Measurements from ENCODE around the gene CAMK1G.

The CAMK1G gene

DNA sequence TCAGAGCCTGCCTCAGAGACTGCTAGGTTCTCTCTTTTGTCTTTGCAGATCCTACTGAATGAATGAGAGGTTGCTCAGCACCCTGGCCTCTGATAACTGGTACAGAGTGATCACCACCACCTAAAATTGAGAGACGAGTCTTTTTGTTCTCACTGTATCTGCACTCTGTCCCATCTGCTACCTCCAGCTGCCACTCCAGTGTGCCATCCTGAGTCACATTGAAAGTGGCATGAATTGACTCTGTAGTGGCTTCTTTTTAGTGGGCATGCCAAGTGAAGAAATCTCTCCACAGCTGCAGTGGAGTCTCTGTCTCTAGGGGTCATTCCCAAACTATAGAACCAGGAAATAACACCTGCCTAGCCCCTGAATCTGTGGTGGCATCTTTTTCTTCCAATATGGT is 14.7 kb downstream of the CAMK1G start:
- ChIA-PET POLR2A (no interaction called here), CTCF (interaction anchor here (1.0 to 2.9 kb wide), 5 partner anchors 13 to 104 kb away, joined by 3 to 9 read pairs (median 6); no protein-coding TSS in a partner anchor)
- H3K27me3 ChIP-seq (replicated peaks in 2 of 5; ENCODE audit: control insufficient read depth in 4 of 5, insufficient read depth in 5 of 5, low read length in 4 of 5): peaks cover 2 to 7% (median 4%) of the 10 kb centered on the region in 5 experiments
- H3K27ac ChIP-seq (ENCODE audit: insufficient read depth in 1 of 2, low read depth in 1 of 2, low read length in 2 of 2, poor library complexity in 1 of 2, severe bottlenecking in 2 of 2): no peak overlapping the region
- no peak overlapping the region for H3K4me3 ChIP-seq (ENCODE audit: control insufficient read depth in 1 of 7, extremely low read depth in 1 of 7, insufficient read depth in 4 of 7, low read depth in 2 of 7, low read length in 6 of 7)
- no peaks in the 10 kb centered on the region for H3K9me3 ChIP-seq (ENCODE audit: control extremely low read depth in 1 of 5, control insufficient read depth in 4 of 5, insufficient read depth in 2 of 5, low read depth in 1 of 5, low read length in 4 of 5)
- H3K4me1 ChIP-seq (ENCODE audit: control extremely low read depth in 1 of 4, control insufficient read depth in 4 of 4, insufficient read depth in 4 of 4, low read length in 3 of 4): no peaks in the 10 kb centered on the region
- DNase-seq: no peak
- no peaks in the 10 kb centered on the region for H3K36me3 ChIP-seq (ENCODE audit: control insufficient read depth in 4 of 4, insufficient read depth in 4 of 4, low read length in 3 of 4)
- 89% methylated on average over 1 of the region's 1 CpG for WGBS (ENCODE audit: insufficient coverage)

- no peak for DNase-seq
- H3K36me3 ChIP-seq (ENCODE audit: control insufficient read depth in 4 of 4, insufficient read depth in 4 of 4, low read length in 3 of 4): no peaks in the 10 kb centered on the region
- POLR2A ChIA-PET: no interaction called here
- H3K27ac ChIP-seq (ENCODE audit: insufficient read depth in 1 of 2, low read depth in 1 of 2, low read length in 2 of 2, poor library complexity in 1 of 2, severe bottlenecking in 2 of 2): no peak overlapping the region
- H3K9me3 ChIP-seq (ENCODE audit: control extremely low read depth in 1 of 5, control insufficient read depth in 4 of 5, insufficient read depth in 2 of 5, low read depth in 1 of 5, low read length in 4 of 5): no peaks in the 10 kb centered on the region
- CTCF ChIA-PET: interaction anchor here (1.5 to 1.7 kb wide), 2 partner anchors 11 to 23 kb away, joined by 6 to 7 read pairs; no protein-coding TSS in a partner anchor
- no peak overlapping the region for H3K4me3 ChIP-seq (ENCODE audit: control insufficient read depth in 1 of 7, extremely low read depth in 1 of 7, insufficient read depth in 4 of 7, low read depth in 2 of 7, low read length in 6 of 7)
- H3K27me3 ChIP-seq (replicated peaks in 2 of 5; ENCODE audit: control insufficient read depth in 4 of 5, insufficient read depth in 5 of 5, low read length in 4 of 5): peaks cover 2 to 11% (median 4%) of the 10 kb centered on the region in 5 experiments
- no peaks in the 10 kb centered on the region for H3K4me1 ChIP-seq (ENCODE audit: control extremely low read depth in 1 of 4, control insufficient read depth in 4 of 4, insufficient read depth in 4 of 4, low read length in 3 of 4)
- 100% methylated on average over 1 of the region's 1 CpG for WGBS (ENCODE audit: insufficient coverage)
These were observed 17.0 kb downstream of the CAMK1G start for GRCh38 chr1:209600541-209600940.

DNA sequence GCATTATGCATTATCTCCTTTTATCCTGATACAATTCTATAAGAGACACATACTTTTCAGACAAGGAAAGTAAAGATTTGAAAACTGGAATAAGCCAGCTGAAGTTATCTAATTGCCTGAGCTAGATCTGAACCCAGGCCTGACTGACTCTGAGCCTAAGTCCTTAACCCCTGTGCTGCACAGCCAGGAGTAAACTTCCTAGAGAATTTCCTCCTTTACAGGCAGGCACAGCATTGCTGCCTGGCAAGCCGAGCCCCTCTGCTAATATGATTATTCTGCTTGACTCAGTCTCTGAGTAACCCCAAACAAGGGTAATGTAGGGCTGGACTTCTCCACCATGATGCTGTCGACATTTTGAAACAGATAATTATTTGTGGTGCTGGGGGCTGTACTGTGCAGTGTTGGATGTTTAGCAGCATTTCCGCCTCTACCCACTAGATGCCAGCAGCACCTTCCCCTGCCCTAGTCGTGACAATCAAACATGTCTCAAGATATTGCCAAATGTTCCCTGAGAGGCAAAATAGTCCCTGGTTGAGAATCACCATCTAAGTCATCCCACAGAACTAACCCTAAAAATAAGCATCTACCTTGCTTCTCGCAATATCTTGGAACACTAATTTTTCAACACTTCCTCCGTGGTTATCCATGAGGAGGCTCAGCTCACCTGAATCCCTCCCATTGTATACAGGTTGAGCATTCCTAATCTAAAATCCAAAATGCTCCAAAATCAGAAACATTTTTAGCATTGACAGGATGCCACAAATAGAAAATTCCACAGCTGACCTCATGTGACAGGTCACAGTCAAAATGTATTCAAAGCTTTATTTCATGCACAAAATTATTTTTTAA is 18.5 kb downstream of the CAMK1G start:
- Histone ChIP-seq H3K4me1 (ENCODE audit: control extremely low read depth in 1 of 4, control insufficient read depth in 4 of 4, insufficient read depth in 4 of 4, low read length in 3 of 4) (no peaks in the 10 kb centered on the region), H3K36me3 (ENCODE audit: control insufficient read depth in 4 of 4, insufficient read depth in 4 of 4, low read length in 3 of 4) (no peaks in the 10 kb centered on the region), H3K9me3 (ENCODE audit: control extremely low read depth in 1 of 5, control insufficient read depth in 4 of 5, insufficient read depth in 2 of 5, low read depth in 1 of 5, low read length in 4 of 5) (no peaks in the 10 kb centered on the region), H3K4me3 (ENCODE audit: control insufficient read depth in 1 of 7, extremely low read depth in 1 of 7, insufficient read depth in 4 of 7, low read depth in 2 of 7, low read length in 6 of 7) (no peak overlapping the region), H3K27me3 (replicated peaks in 2 of 5; ENCODE audit: control insufficient read depth in 4 of 5, insufficient read depth in 5 of 5, low read length in 4 of 5) (peaks cover 2 to 8% (median 4%) of the 10 kb centered on the region in 5 experiments), H3K27ac (ENCODE audit: insufficient read depth in 1 of 2, low read depth in 1 of 2, low read length in 2 of 2, poor library complexity in 1 of 2, severe bottlenecking in 2 of 2) (no peak overlapping the region)
- ChIA-PET CTCF (interaction anchor here (0.8 to 3.1 kb wide), 11 partner anchors 11 to 143 kb away, joined by 3 to 26 read pairs (median 4); no protein-coding TSS in a partner anchor), POLR2A (no interaction called here)
- 29% methylated on average over 3 of the region's 6 CpGs for WGBS (ENCODE audit: insufficient coverage)
- DNase-seq: peak; percentile 50 to 68 (median 67)

- Histone ChIP-seq H3K4me3 (ENCODE audit: control insufficient read depth in 1 of 7, extremely low read depth in 1 of 7, insufficient read depth in 4 of 7, low read depth in 2 of 7, low read length in 6 of 7) (no peak overlapping the region), H3K27me3 (replicated peaks in 2 of 5; ENCODE audit: control insufficient read depth in 4 of 5, insufficient read depth in 5 of 5, low read length in 4 of 5) (peaks cover 2 to 10% (median 4%) of the 10 kb centered on the region in 5 experiments), H3K9me3 (ENCODE audit: control extremely low read depth in 1 of 5, control insufficient read depth in 4 of 5, insufficient read depth in 2 of 5, low read depth in 1 of 5, low read length in 4 of 5) (no peaks in the 10 kb centered on the region), H3K36me3 (ENCODE audit: control insufficient read depth in 4 of 4, insufficient read depth in 4 of 4, low read length in 3 of 4) (no peaks in the 10 kb centered on the region), H3K27ac (ENCODE audit: insufficient read depth in 1 of 2, low read depth in 1 of 2, low read length in 2 of 2, poor library complexity in 1 of 2, severe bottlenecking in 2 of 2) (no peak overlapping the region), H3K4me1 (ENCODE audit: control extremely low read depth in 1 of 4, control insufficient read depth in 4 of 4, insufficient read depth in 4 of 4, low read length in 3 of 4) (no peaks in the 10 kb centered on the region)
- no peak for DNase-seq
- POLR2A ChIA-PET: no interaction called here
- 100% methylated on average over 3 of the region's 5 CpGs for WGBS (ENCODE audit: insufficient coverage)
- CTCF ChIA-PET: interaction anchor here (0.8 to 3.1 kb wide), 4 partner anchors 15 to 88 kb away, joined by 3 to 26 read pairs (median 10); no protein-coding TSS in a partner anchor
These were observed 20.4 kb downstream of the CAMK1G start for GRCh38 chr1:209603877-209604276.

DNA sequence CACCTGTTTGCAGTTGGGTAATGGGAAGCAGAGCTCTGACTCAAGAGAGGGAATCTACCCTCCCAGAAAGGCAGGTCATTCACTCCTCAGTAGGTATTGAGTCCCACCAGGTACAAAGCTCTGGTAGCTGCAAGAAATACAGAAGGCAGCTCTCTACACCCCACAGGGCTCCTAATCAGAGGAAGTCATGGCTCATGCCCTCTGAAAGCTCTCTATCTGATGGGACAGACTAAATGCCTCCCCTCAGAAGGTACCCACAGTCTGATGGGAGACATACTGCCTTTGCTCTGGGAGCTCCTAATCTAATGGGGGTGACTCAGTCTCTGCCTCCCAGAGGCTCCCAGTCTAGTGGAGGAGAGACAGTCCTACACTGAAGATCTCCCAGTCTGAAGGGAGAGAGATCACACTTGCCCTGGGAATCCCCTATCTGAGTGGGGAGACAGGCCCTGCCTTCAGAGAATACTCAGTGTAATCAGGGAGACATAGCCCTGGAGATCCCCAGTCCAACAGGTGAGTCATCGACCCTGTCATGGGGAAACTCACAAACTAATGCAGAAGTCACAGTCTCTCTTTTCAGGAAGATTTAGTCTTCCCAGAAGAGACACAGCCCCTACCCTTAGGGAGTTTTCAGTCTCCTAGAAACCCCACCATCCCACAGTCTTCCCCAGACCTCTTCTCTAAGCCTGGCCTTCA is 23.7 kb downstream of the CAMK1G start:
- 100% methylated on average over 1 of the region's 1 CpG for WGBS (ENCODE audit: insufficient coverage)
- Histone ChIP-seq H3K4me1 (ENCODE audit: control extremely low read depth in 1 of 4, control insufficient read depth in 4 of 4, insufficient read depth in 4 of 4, low read length in 3 of 4) (no peaks in the 10 kb centered on the region), H3K36me3 (ENCODE audit: control insufficient read depth in 4 of 4, insufficient read depth in 4 of 4, low read length in 3 of 4) (no peaks in the 10 kb centered on the region), H3K27ac (ENCODE audit: insufficient read depth in 1 of 2, low read depth in 1 of 2, low read length in 2 of 2, poor library complexity in 1 of 2, severe bottlenecking in 2 of 2) (no peak overlapping the region), H3K4me3 (ENCODE audit: control insufficient read depth in 1 of 7, extremely low read depth in 1 of 7, insufficient read depth in 4 of 7, low read depth in 2 of 7, low read length in 6 of 7) (no peak overlapping the region), H3K9me3 (ENCODE audit: control extremely low read depth in 1 of 5, control insufficient read depth in 4 of 5, insufficient read depth in 2 of 5, low read depth in 1 of 5, low read length in 4 of 5) (no peaks in the 10 kb centered on the region), H3K27me3 (replicated peaks in 2 of 5; ENCODE audit: control insufficient read depth in 4 of 5, insufficient read depth in 5 of 5, low read length in 4 of 5) (peaks cover 0 to 10% (median 0%) of the 10 kb centered on the region in 5 experiments)
- ChIA-PET CTCF (interaction anchor here (2.4 kb wide), 1 partner anchor 17 kb away, joined by 6 read pairs; no protein-coding TSS in a partner anchor), POLR2A (no interaction called here)
- DNase-seq: no peak

- Histone ChIP-seq H3K9me3 (ENCODE audit: control extremely low read depth in 1 of 5, control insufficient read depth in 4 of 5, insufficient read depth in 2 of 5, low read depth in 1 of 5, low read length in 4 of 5) (no peaks in the 10 kb centered on the region), H3K27me3 (replicated peaks in 2 of 5; ENCODE audit: control insufficient read depth in 4 of 5, insufficient read depth in 5 of 5, low read length in 4 of 5) (peaks cover 0 to 10% (median 0%) of the 10 kb centered on the region in 5 experiments), H3K36me3 (ENCODE audit: control insufficient read depth in 4 of 4, insufficient read depth in 4 of 4, low read length in 3 of 4) (no peaks in the 10 kb centered on the region), H3K4me1 (ENCODE audit: control extremely low read depth in 1 of 4, control insufficient read depth in 4 of 4, insufficient read depth in 4 of 4, low read length in 3 of 4) (no peaks in the 10 kb centered on the region), H3K4me3 (ENCODE audit: control insufficient read depth in 1 of 7, extremely low read depth in 1 of 7, insufficient read depth in 4 of 7, low read depth in 2 of 7, low read length in 6 of 7) (no peak overlapping the region), H3K27ac (ENCODE audit: insufficient read depth in 1 of 2, low read depth in 1 of 2, low read length in 2 of 2, poor library complexity in 1 of 2, severe bottlenecking in 2 of 2) (no peak overlapping the region)
- 84% methylated on average over 8 of the region's 8 CpGs for WGBS (ENCODE audit: insufficient coverage)
- ChIA-PET POLR2A (no interaction called here), CTCF (interaction anchor here (0.8 to 2.4 kb wide), 2 partner anchors 17 to 41 kb away, joined by 3 to 6 read pairs; no protein-coding TSS in a partner anchor)
- no peak for DNase-seq
These were observed 24.3 kb downstream of the CAMK1G start for GRCh38 chr1:209607795-209608178.

Measured in common myeloid progenitor, CD34-positive (primary cell).